GM23338 (cell line): ENCODE measurements around the gene ERCC5. TPM values are rescaled to one million over a fixed set of nuclear protein-coding genes. Genes with fewer than 3 reads are reported as not detected.

ENCODE experiments used
- ATAC-seq: fragments of 200-7000 bp; cut with Tn5 transposase; 3 replicates; pipeline ENCODE4 v1.9.1; 2020
- DNase-seq: peaks from one replicate; pipeline ENCODE4 v3.0.0-alpha.2; 2015; ENCODE audit warnings: low spot score
- H2AFZ ChIP-seq: fragments of 200-600 bp; sonication (generic); 2 replicates; pipeline ENCODE4 v1.8.0; 2016; ENCODE audit warnings: antibody characterized with exemption, mild to moderate bottlenecking, moderate library complexity
- H3F3A ChIP-seq: fragments of 200-600 bp; sonication (generic); replicated peaks from 2 replicates; pipeline ENCODE4 v1.8.0; 2017; ENCODE audit warnings: antibody characterized with exemption, mixed run types, low read depth
- H3K27ac ChIP-seq: fragments of 200-600 bp; sonication (generic); 2 replicates; pipeline ENCODE4 v1.6.1; 2016; ENCODE audit warnings: low read depth
- H3K27me3 ChIP-seq: fragments of 200-600 bp; sonication (generic); 2 replicates; pipeline ENCODE4 v1.8.0; 2016; ENCODE audit warnings: mild to moderate bottlenecking, mixed run types, moderate library complexity; ENCODE audit not compliant: insufficient read depth
- H3K36me3 ChIP-seq: fragments of 200-600 bp; sonication (generic); 2 replicates; pipeline ENCODE4 v1.8.0; 2016; ENCODE audit warnings: mild to moderate bottlenecking; ENCODE audit not compliant: insufficient read depth
- H3K4me1 ChIP-seq: fragments of 200-600 bp; sonication (generic); 2 replicates; pipeline ENCODE4 v1.8.0; 2016; ENCODE audit warnings: mild to moderate bottlenecking, moderate library complexity; ENCODE audit not compliant: insufficient read depth
- H3K4me2 ChIP-seq: fragments of 200-600 bp; sonication (generic); 2 replicates; pipeline ENCODE4 v1.7.1; 2017; ENCODE audit warnings: mixed run types
- H3K4me3 ChIP-seq: fragments of 200-600 bp; sonication (generic); 2 replicates; pipeline ENCODE4 v1.6.1; 2016; ENCODE audit warnings: mixed run types
- H3K79me2 ChIP-seq: fragments of 200-600 bp; sonication (generic); replicated peaks from 2 replicates; pipeline ENCODE4 v1.8.0; 2017; ENCODE audit warnings: mild to moderate bottlenecking; ENCODE audit not compliant: insufficient read depth
- H3K9me2 ChIP-seq: fragments of 200-600 bp; sonication (generic); 2 replicates; pipeline ENCODE4 v1.8.0; 2017; ENCODE audit not compliant: insufficient read depth
- H4K20me1 ChIP-seq: fragments of 200-600 bp; sonication (generic); replicated peaks from 2 replicates; pipeline ENCODE4 v1.8.0; 2017; ENCODE audit warnings: mild to moderate bottlenecking; ENCODE audit not compliant: insufficient read depth
- H3K27ac Mint-ChIP-seq: 2 replicates; pipeline ENCODE4 v1.8.0; 2020; ENCODE audit warnings: inconsistent platforms, mild to moderate bottlenecking, moderate library complexity, mixed read lengths
- H3K27me3 Mint-ChIP-seq: 3 replicates; pipeline ENCODE4 v1.8.0; 2022; ENCODE audit warnings: low read depth, mild to moderate bottlenecking, moderate library complexity, mixed read lengths, inconsistent platforms; ENCODE audit not compliant: insufficient read depth, poor library complexity
- H3K36me3 Mint-ChIP-seq: 3 replicates; pipeline ENCODE4 v1.8.0; 2021; ENCODE audit warnings: low read depth, mild to moderate bottlenecking, inconsistent platforms, moderate library complexity, mixed read lengths
- H3K4me1 Mint-ChIP-seq: 3 replicates; pipeline ENCODE4 v1.8.0; 2020; ENCODE audit warnings: mild to moderate bottlenecking, inconsistent platforms, mixed read lengths
- H3K4me3 Mint-ChIP-seq: 3 replicates; pipeline ENCODE4 v1.8.0; 2021; ENCODE audit warnings: moderate library complexity, mild to moderate bottlenecking, inconsistent platforms, mixed read lengths
- H3K9me3 Mint-ChIP-seq: 3 replicates; pipeline ENCODE4 v1.8.0; 2020; ENCODE audit warnings: moderate library complexity, mild to moderate bottlenecking, inconsistent platforms, mixed read lengths
- CREB1 ChIP-seq: fragments of 250-450 bp; sonication (Bioruptor Pico); IDR thresholded peaks from 2 replicates; pipeline ENCODE4 v1.5.0; 2020; ENCODE audit warnings: low read depth, mild to moderate bottlenecking, moderate library complexity
- EZH2 ChIP-seq: fragments of 200-600 bp; sonication (generic); IDR thresholded peaks from one replicate; pipeline ENCODE4 v1.8.0; 2017; ENCODE audit warnings: antibody characterized with exemption, mild to moderate bottlenecking, low read depth; ENCODE audit not compliant: unreplicated experiment
- EZH2phosphoT487 ChIP-seq: fragments of 200-600 bp; sonication (generic); IDR thresholded peaks from one replicate; pipeline ENCODE4 v1.8.1; 2018; ENCODE audit warnings: antibody characterized with exemption; ENCODE audit not compliant: unreplicated experiment
- JUNB ChIP-seq: IDR thresholded peaks from one replicate; pipeline ENCODE4 v1.6.1; 2016; ENCODE audit warnings: antibody characterized with exemption; ENCODE audit not compliant: unreplicated experiment
- NANOG ChIP-seq: IDR thresholded peaks from 2 replicates; pipeline ENCODE4 v1.6.1; 2016; ENCODE audit warnings: antibody characterized with exemption, borderline replicate concordance
- POLR2AphosphoS5 ChIP-seq: IDR thresholded peaks from 2 replicates; pipeline ENCODE4 v1.6.1; 2016; ENCODE audit warnings: antibody characterized with exemption, low read depth
- REST ChIP-seq: IDR thresholded peaks from one replicate; pipeline ENCODE4 v1.6.1; 2018; ENCODE audit warnings: antibody characterized with exemption; ENCODE audit not compliant: unreplicated experiment
- STAT1 ChIP-seq: IDR thresholded peaks from one replicate; pipeline ENCODE4 v1.6.1; 2016; ENCODE audit warnings: antibody characterized with exemption; ENCODE audit not compliant: unreplicated experiment
- ZNF114 ChIP-seq: fragments of 250-450 bp; sonication (Bioruptor Pico); IDR thresholded peaks from 2 replicates; pipeline ENCODE4 v1.5.0; 2020; ENCODE audit warnings: mild to moderate bottlenecking, moderate library complexity
- ZNF331 ChIP-seq: fragments of 250-450 bp; sonication (Bioruptor Pico); IDR thresholded peaks from 2 replicates; pipeline ENCODE4 v1.5.0; 2020; ENCODE audit warnings: low read depth, mild to moderate bottlenecking, moderate library complexity
- polyA plus RNA-seq: library from polyadenylated mRNA; unstranded; fragments of >200 nt; fragmentation: Nextera tagmentation; extraction: Ambion mirVana; gene quantifications from 2 replicates; pipeline ENCODE4 v1.2.1, GENCODE V29; 2016
- total RNA-seq: library from RNA; depleted of rRNA; stranded (reverse); fragments of >200 nt; shearing (Covaris generic); gene quantifications from 2 replicates; pipeline ENCODE4 v1.2.3, GENCODE V29; 2014
- TF ChIP-seq, protein P1 (sequence below): fragments of 250-450 bp; sonication (Bioruptor Pico); IDR thresholded peaks from 2 replicates; pipeline ENCODE4 v1.5.0; 2020; ENCODE audit warnings: mild to moderate bottlenecking, moderate library complexity
- TF ChIP-seq, protein P2 (sequence below): IDR thresholded peaks from 2 replicates; pipeline ENCODE4 v1.6.1; 2016; ENCODE audit warnings: antibody characterized with exemption
- TF ChIP-seq, protein P3 (sequence below), 2 experiments: fragments of 200-600 bp in 1 of 2; sonication (generic) in 1 of 2; conservative IDR thresholded peaks; 2 replicates each; pipeline versions ENCODE4 v1.5.1 to v1.6.1; 2016 to 2017; ENCODE audit warnings: antibody characterized with exemption in 2 of 2, low read depth in 2 of 2, mild to moderate bottlenecking in 2 of 2, moderate library complexity in 1 of 2

The ERCC5 gene
- total and polyA plus RNA-seq, 2 experiments from 2014 or later, result 25.4 to 26.2 TPM

DNA sequence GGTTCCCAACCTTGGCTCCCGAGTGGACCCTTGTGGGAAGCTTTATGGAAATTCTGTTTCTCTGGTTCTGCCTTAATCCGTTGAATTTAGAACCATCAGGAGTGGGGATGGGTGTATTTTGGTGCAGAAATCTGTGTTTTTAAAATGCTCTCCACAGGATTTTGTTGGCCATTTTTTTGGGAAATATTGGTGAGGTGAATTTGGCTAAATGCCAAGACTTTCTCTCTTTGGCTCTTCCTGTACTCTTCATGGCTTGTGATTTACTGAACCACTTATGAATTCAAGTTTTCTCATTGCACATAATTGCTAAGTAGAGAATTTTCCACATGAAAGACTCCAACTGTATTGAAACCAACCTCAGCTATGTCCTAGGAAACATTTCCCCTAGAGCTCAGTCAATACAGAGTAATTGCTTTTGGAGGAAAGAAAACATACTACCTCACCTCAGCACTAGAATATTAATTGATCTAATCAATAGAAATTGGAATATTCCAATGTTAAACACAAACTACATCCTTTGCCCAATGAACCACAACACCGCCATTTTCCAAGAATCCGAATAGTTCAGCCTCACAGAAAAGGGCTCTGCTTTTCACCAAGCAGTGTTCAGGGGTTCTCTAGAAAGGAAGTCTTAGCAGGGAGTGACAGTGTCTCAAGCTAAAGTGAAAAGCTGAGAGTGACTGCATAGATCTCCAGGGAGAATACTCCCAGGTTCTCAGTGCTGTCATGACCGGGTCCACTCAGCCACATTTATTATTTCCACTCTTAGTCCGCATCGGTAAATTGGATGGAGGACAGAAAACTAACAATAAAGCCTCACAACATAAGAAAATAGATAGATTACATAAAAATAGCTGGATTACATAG lies 60.3 kb downstream of the ERCC5 start:
- 0 out of 2 replicates have a peak, but pooled peaks cover 5% of the 10 kb centered on the region for H3K4me1 ChIP-seq
- TF ChIP-seq STAT1 (no peak), REST (no peak), EZH2phosphoT487 (no peak), POLR2AphosphoS5 (no peak), CREB1 (no peak), ZNF114 (CRISPR knock-in tag) (no peak), NANOG (no peak), JUNB (no peak), ZNF331 (no peak), EZH2 (no peak)
- TF ChIP-seq, protein P1, sequence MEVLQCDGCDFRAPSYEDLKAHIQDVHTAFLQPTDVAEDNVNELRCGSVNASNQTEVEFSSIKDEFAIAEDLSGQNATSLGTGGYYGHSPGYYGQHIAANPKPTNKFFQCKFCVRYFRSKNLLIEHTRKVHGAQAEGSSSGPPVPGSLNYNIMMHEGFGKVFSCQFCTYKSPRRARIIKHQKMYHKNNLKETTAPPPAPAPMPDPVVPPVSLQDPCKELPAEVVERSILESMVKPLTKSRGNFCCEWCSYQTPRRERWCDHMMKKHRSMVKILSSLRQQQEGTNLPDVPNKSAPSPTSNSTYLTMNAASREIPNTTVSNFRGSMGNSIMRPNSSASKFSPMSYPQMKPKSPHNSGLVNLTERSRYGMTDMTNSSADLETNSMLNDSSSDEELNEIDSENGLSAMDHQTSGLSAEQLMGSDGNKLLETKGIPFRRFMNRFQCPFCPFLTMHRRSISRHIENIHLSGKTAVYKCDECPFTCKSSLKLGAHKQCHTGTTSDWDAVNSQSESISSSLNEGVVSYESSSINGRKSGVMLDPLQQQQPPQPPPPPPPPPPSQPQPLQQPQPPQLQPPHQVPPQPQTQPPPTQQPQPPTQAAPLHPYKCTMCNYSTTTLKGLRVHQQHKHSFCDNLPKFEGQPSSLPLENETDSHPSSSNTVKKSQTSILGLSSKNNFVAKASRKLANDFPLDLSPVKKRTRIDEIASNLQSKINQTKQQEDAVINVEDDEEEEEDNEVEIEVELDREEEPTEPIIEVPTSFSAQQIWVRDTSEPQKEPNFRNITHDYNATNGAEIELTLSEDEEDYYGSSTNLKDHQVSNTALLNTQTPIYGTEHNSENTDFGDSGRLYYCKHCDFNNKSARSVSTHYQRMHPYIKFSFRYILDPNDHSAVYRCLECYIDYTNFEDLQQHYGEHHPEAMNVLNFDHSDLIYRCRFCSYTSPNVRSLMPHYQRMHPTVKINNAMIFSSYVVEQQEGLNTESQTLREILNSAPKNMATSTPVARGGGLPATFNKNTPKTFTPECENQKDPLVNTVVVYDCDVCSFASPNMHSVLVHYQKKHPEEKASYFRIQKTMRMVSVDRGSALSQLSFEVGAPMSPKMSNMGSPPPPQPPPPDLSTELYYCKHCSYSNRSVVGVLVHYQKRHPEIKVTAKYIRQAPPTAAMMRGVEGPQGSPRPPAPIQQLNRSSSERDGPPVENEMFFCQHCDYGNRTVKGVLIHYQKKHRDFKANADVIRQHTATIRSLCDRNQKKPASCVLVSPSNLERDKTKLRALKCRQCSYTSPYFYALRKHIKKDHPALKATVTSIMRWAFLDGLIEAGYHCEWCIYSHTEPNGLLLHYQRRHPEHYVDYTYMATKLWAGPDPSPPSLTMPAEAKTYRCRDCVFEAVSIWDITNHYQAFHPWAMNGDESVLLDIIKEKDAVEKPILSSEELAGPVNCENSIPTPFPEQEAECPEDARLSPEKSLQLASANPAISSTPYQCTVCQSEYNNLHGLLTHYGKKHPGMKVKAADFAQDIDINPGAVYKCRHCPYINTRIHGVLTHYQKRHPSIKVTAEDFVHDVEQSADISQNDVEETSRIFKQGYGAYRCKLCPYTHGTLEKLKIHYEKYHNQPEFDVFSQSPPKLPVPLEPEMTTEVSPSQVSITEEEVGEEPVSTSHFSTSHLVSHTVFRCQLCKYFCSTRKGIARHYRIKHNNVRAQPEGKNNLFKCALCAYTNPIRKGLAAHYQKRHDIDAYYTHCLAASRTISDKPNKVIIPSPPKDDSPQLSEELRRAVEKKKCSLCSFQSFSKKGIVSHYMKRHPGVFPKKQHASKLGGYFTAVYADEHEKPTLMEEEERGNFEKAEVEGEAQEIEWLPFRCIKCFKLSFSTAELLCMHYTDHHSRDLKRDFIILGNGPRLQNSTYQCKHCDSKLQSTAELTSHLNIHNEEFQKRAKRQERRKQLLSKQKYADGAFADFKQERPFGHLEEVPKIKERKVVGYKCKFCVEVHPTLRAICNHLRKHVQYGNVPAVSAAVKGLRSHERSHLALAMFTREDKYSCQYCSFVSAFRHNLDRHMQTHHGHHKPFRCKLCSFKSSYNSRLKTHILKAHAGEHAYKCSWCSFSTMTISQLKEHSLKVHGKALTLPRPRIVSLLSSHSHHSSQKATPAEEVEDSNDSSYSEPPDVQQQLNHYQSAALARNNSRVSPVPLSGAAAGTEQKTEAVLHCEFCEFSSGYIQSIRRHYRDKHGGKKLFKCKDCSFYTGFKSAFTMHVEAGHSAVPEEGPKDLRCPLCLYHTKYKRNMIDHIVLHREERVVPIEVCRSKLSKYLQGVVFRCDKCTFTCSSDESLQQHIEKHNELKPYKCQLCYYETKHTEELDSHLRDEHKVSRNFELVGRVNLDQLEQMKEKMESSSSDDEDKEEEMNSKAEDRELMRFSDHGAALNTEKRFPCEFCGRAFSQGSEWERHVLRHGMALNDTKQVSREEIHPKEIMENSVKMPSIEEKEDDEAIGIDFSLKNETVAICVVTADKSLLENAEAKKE (CRISPR knock-in tag), result no peak
- TF ChIP-seq, protein P2, sequence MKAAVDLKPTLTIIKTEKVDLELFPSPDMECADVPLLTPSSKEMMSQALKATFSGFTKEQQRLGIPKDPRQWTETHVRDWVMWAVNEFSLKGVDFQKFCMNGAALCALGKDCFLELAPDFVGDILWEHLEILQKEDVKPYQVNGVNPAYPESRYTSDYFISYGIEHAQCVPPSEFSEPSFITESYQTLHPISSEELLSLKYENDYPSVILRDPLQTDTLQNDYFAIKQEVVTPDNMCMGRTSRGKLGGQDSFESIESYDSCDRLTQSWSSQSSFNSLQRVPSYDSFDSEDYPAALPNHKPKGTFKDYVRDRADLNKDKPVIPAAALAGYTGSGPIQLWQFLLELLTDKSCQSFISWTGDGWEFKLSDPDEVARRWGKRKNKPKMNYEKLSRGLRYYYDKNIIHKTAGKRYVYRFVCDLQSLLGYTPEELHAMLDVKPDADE, result no peak
- TF ChIP-seq, protein P3, sequence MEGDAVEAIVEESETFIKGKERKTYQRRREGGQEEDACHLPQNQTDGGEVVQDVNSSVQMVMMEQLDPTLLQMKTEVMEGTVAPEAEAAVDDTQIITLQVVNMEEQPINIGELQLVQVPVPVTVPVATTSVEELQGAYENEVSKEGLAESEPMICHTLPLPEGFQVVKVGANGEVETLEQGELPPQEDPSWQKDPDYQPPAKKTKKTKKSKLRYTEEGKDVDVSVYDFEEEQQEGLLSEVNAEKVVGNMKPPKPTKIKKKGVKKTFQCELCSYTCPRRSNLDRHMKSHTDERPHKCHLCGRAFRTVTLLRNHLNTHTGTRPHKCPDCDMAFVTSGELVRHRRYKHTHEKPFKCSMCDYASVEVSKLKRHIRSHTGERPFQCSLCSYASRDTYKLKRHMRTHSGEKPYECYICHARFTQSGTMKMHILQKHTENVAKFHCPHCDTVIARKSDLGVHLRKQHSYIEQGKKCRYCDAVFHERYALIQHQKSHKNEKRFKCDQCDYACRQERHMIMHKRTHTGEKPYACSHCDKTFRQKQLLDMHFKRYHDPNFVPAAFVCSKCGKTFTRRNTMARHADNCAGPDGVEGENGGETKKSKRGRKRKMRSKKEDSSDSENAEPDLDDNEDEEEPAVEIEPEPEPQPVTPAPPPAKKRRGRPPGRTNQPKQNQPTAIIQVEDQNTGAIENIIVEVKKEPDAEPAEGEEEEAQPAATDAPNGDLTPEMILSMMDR (conservative IDR thresholded peaks at IDR 0.05; ENCODE audit: low read depth in 2 of 2), result no peak
- no peak for ATAC-seq
- Mint-ChIP-seq H3K9me3 (no peaks in the 10 kb centered on the region), H3K27me3 (no peaks in the 10 kb centered on the region), H3K27ac (no peak overlapping the region), H3K4me1 (peaks cover 12% of the 10 kb centered on the region), H3K36me3 (no peaks in the 10 kb centered on the region), H3K4me3 (no peak overlapping the region)
- no peak overlapping the region for H3K4me2 ChIP-seq
- no peaks in the 10 kb centered on the region for H3F3A ChIP-seq
- DNase-seq, result no peak
- no peak overlapping the region for H3K27ac ChIP-seq
- H3K9me2 ChIP-seq, result no peaks in the 10 kb centered on the region
- no peaks in the 10 kb centered on the region for H3K79me2 ChIP-seq
- H3K36me3 ChIP-seq, result no peaks in the 10 kb centered on the region
- no peaks in the 10 kb centered on the region for H3K27me3 ChIP-seq
- H2AFZ ChIP-seq, result no peak overlapping the region
- H3K4me3 ChIP-seq, result no peak overlapping the region
- H4K20me1 ChIP-seq, result no peaks in the 10 kb centered on the region
